Activated CD8-positive, alpha-beta memory T cell treated with anti-CD3 and anti-CD28 coated beads for 24 hours (primary cell): ENCODE results near the gene DPEP3.
"Not testable (repeated sequence)": the region's sequence is repeated elsewhere in the genome, so short reads cannot be mapped to it uniquely, and the experiment has no call there.

Experiments
- DNase-seq: peaks from one replicate; pipeline ENCODE4 v3.0.0-alpha.2; 2020

DPEP3 gene, protein sequence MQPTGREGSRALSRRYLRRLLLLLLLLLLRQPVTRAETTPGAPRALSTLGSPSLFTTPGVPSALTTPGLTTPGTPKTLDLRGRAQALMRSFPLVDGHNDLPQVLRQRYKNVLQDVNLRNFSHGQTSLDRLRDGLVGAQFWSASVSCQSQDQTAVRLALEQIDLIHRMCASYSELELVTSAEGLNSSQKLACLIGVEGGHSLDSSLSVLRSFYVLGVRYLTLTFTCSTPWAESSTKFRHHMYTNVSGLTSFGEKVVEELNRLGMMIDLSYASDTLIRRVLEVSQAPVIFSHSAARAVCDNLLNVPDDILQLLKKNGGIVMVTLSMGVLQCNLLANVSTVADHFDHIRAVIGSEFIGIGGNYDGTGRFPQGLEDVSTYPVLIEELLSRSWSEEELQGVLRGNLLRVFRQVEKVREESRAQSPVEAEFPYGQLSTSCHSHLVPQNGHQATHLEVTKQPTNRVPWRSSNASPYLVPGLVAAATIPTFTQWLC

GRCh38 chr16:67979955-67980678 is at the start of gene DPEP3:
Gene DPEP3 (minus strand): TSS chr16:67980499. CDS start chr16:67980380, 119 bp downstream.
- DNase-seq = no peak

- no peak for DNase-seq
Measured at GRCh38 chr16:68028996-68029395, 48.7 kb upstream of the DPEP3 start.

DNA sequence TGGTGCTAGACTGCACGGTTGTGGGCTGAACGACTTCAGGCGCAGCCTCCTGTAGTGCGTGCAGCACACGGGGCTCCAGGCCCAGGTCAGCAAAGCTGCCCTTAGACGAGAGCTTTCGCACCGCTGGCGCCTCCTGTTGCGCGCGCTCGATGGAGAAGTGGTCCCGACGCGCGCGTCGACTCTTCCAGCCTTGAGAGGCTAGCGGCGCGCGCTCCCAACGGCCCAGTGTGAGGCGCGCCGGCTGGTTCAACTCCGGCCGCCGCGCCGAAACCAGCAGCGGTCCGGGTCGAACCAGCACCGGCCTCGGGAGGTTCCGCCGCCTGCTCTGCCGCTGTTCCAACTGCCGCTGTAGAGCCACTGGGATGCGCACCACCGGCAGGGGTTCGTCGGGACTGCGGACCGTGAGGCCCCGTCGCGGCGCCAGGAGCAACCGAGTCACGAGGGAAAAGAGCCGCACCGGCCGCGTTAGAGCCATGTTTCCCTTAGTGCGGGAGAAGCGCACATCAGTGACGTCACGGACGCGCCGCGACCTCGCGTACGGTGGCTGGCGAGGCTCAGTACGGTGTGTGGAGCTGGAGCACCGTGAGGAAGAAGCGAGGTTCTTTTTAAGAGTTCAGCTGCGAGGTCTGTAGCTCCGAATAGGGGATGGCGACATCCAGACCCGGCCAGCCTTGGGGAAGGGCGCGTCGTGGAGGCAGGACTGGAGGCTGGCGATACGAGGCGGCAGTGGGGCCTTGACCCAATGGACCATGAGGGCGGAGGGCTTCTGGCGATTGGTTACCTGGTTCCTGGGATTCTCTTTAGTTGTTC is 42.6 kb upstream of the DPEP3 start, which contains the start of the genes DDX28 and DUS2:
Gene DDX28, minus strand, starts transcription at position 505 of the 810 bp plus-strand sequence. Its CDS starts 30 bp downstream, at position 475.
Gene DUS2, plus strand, starts transcription at position 557 of the 810 bp plus-strand sequence. CDS start 14,740 bp downstream, outside the sequence.
- peak; percentile 99 for DNase-seq

GRCh38 chr16:68022278-68022727 is 42.0 kb upstream of the DPEP3 start:
- no peak for DNase-seq

DNA sequence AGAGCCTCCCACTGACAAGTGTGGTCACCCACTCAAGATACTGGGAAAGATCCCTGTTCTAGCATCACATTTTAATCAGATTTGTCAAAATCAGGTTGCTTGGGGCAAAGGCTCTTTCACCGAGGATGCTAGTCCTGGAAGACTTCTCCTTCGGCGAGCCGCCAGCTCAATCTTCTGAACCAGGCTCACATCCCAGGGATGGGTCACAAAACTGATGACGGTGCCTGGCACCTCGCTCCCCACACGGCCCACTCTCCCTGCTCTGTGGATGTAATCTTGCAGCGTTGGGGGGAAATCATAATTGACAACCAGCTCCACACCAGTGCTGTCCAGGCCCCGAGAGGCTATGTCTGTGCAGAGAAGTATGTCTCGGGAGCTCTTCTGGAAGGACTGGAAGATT is 41.2 kb upstream of the DPEP3 start:
- no peak for DNase-seq

DNA sequence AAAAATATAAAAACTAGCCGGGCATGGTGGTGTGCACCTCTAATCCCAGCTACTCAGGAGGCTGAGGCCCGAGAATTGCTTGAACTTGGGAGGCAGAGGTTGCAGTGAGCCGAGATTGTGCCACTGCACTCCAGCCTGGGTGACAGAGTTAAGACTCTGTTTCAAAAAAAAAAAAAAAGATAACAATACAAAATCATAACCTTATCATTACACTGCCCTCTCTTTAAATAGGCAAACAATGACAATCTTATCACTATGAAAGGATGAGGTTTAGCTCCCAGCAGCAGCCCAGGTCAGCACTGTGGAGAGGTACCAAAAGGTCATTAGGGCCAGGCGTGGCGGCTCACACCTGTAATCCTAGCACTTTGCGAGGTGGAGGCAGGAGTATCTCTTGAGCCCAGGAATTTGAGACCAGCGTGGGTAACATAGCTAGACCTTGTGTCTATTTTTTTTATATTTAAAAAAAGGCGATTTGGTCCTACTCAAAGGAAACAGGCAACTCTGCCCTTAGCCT is 38.9 kb upstream of the DPEP3 start:
- DNase-seq = no peak

GRCh38 chr16:68015681-68016080 is 35.4 kb upstream of the DPEP3 start, which contains the start of gene DPEP2NB:
Gene DPEP2NB (minus strand): TSS chr16:68015911. CDS start chr16:68015770, 141 bp downstream.
- DNase-seq = no peak

DNA sequence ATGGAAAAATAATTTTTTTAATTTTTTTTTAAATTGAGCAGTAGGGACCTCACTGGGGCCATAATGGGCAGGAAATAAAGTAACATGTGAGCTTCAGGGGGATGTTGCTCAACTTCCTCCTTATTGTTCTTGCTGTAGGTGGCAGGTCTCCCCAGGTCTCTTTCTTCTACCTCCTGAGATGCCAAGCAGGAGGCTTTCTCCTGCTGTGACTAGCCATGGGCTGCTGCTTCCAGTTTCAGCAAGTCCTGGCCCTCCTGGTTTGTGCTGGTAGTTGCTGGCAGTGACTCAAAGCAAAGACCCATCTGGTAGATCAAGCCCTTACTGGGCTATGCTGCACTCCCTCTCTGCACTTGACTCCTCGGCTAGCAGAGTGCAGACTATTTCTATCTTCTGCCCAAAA is 33.1 kb upstream of the DPEP3 start:
- peak; percentile 62 for DNase-seq

- not testable (repeated sequence) for DNase-seq
Measured at GRCh38 chr16:68009872-68010271, 29.6 kb upstream of the DPEP3 start.

DNA sequence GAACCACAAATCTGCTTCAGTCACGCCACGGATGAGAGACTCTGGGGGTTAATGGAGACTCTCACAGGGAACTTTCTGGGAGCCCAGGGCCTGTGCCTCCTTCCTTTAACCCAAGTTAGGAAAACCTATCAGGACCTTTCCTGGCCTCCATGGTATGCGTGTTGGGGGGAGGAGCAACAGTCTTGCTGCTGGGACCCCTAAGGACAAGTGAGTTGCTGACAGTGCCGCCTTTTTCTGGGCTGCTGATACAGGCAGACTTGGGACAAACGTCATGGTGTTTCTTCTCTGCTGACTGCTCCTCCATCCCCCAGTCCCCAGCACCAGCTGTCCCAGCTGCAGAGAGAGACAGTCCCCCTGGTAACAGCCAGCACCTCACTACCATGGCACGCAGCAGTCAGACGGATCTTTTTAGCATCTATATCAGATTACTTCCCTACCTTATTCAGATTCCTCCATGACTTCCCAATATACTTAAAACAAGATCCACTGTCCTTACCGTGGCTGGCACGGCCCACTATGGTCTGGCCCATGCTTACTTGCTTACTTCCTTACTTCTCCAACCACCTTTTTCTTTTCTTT is 28.9 kb upstream of the DPEP3 start:
- no peak for DNase-seq

DNA sequence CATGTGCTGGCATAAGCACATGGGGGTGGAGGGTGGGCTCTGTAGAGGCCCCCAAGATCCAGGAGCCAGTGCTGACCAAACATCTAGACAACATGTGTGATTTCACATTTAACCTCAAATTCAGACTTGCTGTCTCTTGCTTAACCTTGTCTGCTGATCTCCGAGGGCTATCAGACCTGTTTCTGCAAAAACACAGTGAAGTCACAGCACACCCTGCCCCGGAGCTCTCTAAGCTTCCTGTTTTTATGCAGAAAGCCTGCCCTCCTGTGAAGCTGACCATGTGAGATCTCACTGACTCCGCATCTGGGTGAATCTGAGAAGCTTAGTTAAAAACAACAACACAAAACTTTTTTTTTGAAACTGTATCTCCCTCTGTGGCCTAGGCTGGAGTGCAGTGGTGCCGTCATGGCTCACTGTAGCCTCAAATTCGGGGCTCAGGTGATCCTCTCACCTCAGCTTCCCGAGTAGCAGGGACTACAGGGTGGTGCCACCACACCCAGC is 25.5 kb upstream of the DPEP3 start:
- DNase-seq = peak; percentile 74

DNA sequence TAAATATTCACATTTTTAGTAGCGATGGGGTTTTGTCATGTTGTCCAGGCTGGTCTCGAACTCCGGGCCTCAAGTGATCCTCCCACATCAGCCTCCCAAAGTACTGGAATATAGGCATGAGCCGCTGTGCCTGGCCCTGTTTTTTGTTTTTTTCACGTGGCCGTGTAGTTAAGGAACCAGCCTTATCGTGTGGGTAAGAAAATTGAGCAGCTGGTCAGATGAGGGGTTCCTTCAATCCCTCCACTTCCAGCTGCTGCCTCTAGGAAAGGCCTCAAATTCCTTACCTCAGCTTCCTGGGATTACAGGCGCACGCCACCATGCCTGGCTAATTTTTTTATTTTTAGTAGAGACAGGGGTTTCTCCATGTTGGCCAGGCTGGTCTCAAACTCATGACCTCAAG is 24.9 kb upstream of the DPEP3 start:
- DNase-seq = no peak

- DNase-seq = no peak
Measured at GRCh38 chr16:68003031-68003430, 22.7 kb upstream of the DPEP3 start.

DNA sequence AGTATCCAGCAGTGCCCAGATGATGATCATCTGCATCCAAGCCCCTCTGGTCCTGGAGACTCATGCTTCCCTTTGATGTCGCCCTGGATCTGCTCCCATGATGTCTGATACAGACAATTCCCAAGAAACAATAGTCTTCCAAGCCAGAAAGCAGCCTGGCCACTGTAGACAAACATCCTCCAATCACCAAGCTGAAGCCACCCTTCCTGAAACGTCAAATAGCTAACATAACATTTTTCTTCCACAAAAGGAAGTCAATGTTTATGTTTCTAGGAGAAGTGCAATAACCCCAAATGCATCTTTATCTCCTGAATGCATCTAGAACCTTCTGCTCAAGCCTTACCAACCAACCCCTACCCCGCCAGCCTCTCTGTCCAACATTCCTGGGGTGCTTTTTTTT is 20.2 kb upstream of the DPEP3 start:
- DNase-seq = no peak

GRCh38 chr16:67999985-68000384 is 19.7 kb upstream of the DPEP3 start:
- no peak for DNase-seq

DNA sequence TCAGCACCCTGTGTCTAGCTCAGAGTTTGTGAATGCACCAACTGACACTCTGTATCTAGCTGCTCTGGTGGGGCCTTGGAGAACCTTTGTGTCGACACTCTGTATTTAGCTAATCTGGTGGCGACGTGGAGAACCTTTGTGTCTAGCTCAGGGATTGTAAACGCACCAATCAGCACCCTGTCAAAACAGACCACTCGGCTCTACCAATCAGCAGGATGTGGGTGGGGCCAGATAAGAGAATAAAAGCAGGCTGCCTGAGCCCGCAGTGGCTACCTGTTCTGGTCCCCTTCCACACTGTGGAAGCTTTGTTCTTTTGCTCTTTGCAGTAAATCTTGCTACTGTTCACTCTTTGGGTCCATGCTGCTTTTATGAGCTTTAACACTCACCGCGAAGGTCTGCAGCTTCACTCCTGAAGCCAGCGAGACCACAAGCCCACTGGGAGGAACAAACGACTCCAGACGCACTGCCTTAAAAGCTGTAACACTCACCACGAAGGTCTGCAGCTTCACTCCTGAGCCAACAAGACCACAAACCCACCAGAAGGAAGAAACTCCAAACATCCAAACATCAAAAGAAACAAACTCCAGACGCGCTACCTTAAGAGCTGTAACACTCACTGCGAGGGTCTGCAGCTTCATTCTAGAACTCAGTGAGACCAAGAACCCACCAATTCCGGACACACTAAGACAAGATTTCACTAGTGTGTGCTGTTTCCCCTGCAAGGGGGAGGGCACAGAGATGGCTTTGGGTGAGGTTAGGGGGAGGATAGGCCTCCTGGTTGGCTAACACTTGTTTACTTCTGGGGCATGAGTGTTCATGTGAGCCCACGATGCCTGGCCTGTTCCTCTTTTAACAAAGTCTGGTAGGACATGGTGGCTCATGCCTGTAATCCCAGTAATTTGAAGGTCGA is 18.7 kb upstream of the DPEP3 start, which contains the start of gene DPEP2:
Gene DPEP2, minus strand, starts transcription at position 706 of the 910 bp plus-strand sequence. CDS start 6,272 bp downstream, outside the sequence.
- peak; percentile 71 for DNase-seq

- DNase-seq = not testable (repeated sequence)
Measured at GRCh38 chr16:67998231-67998778, 18.0 kb upstream of the DPEP3 start.

DNA sequence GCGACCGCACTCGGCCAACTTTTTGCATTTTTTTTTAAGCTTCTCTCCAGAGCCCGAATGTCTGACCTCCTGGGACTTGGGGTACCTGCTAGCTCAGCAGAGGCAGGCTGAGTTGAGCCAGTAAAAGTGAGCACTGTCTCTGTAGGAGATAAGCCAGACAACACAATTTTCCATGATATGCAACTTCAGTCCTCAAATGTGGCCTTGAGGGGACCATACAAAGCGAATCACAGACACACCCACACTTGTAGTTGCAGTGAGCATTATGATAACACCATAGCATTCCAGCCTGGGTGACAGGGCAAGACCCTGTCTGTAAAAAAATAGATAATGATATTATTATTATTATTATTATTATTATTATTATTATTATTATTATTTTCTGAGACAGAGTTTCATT is 16.4 kb upstream of the DPEP3 start:
- no peak for DNase-seq

DNA sequence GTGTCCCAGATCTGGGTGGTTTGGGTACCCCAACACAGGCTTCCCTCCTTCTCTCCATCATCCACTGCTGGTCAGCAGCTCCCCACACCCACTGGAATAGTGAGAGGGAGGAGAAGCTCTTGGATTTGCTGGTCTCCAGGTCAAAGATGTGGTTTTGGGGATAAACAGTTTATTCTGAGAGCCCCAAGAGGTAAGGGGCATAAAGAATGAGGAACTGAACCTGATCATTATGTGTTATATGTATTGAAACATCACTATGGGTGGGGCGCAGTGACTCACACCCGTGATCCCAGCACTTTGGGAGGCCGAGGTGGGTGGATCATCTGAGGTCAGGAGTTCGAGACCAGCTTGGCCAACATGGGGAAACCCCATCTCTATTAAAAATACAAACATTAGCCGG is 15.1 kb upstream of the DPEP3 start:
- peak; percentile 70 for DNase-seq

DNA sequence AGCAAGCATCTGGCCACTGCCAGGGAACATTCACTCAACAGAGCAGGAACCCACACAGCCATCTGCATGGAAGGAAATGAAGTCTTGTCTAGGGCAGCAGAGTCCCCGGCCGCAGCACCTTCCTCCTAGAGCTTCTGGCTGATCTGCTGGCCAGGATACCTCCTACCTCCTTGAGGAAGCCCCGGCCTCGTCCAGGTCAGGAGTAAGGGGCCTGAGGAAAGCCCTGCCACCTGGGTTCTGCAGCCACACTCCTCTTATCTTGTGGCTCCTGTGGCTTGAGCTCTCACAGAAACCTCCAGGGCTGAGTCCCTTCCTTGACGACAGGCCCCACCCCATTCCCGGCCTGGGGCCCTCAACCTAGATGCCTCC is 13.7 kb upstream of the DPEP3 start:
- not testable (repeated sequence) for DNase-seq
